Cardiac fibroblast (primary cell): Measurements from ENCODE around the gene PAK4.

Experiments
- DNase-seq, 2 donors: peaks; one replicate each; pipeline versions ENCODE4 v3.0.0 to v3.0.0-alpha.2; 2010; ENCODE audit warnings: low read depth in 2 of 2
- H3K4me3 ChIP-seq, 2 donors: replicated peaks in 1 of 2; 1 replicate in 1 of 2; 2 replicates in 1 of 2; pipeline ENCODE4 v1.5.1; 2011; ENCODE audit warnings: low read depth in 2 of 2, low read length in 2 of 2, mild to moderate bottlenecking in 2 of 2, moderate library complexity in 1 of 2
- CTCF ChIP-seq: IDR thresholded peaks from one replicate; pipeline ENCODE4 v1.5.1; 2011; ENCODE audit warnings: low read depth, mild to moderate bottlenecking, low read length, inconsistent platforms

PAK4 gene

DNA sequence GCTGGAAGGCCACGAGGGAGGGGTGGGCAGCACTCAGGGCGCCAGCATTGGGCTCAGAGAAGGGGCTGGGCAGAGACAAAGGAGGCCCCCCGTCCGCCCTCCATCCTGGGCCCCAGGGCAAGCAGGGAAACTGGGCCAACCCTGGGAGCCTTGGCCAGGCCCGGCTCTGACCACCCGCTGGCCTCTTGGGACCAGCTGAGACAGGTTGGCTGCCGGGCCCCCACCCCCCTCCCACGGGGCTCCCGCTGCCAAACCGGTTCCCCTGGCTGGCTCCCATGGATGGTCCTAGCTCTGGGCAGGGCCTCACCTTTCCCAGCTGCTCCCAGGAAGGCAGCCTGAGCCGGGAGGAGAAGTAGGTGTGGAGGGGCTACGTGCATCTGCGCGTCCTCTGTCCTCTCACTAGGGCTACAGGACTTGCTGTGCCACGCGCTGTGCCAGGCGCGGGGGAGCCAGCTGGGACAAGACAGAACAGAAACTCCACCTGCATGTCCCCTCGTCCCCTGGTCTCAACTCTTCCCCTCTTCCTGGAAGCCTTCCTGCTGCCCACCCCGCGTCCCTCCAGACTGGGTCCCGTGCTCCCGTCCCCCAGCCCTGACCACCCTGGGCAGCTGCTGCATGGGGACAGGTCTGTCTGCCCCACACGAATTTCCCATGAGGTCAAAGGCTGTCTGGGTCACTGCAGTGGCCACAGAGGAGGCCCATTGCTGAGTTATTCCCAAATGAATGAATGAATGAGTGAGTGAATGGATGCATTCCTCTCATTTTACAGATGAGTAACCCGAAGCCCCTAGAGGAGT, 42.1 kb downstream of the PAK4 start:
- H3K4me3 ChIP-seq: no peak overlapping the region
- no peak for TF ChIP-seq CTCF

GRCh38 chr19:39168258-39169142, 42.9 kb downstream of the PAK4 start:
- no peak for DNase-seq
- no peak overlapping the region for H3K4me3 ChIP-seq
- no peak for TF ChIP-seq CTCF

More for the DNA sequence above, 42.1 kb downstream of the PAK4 start:
- DNase-seq: no peak

GRCh38 chr19:39169143-39169810, 43.7 kb downstream of the PAK4 start:
- DNase-seq: no peak
- H3K4me3 ChIP-seq: no peak overlapping the region
- no peak for TF ChIP-seq CTCF

- H3K4me3 ChIP-seq: no peak overlapping the region
- DNase-seq: no peak
Measured at GRCh38 chr19:39170386-39171231, 45.0 kb downstream of the PAK4 start.

DNA sequence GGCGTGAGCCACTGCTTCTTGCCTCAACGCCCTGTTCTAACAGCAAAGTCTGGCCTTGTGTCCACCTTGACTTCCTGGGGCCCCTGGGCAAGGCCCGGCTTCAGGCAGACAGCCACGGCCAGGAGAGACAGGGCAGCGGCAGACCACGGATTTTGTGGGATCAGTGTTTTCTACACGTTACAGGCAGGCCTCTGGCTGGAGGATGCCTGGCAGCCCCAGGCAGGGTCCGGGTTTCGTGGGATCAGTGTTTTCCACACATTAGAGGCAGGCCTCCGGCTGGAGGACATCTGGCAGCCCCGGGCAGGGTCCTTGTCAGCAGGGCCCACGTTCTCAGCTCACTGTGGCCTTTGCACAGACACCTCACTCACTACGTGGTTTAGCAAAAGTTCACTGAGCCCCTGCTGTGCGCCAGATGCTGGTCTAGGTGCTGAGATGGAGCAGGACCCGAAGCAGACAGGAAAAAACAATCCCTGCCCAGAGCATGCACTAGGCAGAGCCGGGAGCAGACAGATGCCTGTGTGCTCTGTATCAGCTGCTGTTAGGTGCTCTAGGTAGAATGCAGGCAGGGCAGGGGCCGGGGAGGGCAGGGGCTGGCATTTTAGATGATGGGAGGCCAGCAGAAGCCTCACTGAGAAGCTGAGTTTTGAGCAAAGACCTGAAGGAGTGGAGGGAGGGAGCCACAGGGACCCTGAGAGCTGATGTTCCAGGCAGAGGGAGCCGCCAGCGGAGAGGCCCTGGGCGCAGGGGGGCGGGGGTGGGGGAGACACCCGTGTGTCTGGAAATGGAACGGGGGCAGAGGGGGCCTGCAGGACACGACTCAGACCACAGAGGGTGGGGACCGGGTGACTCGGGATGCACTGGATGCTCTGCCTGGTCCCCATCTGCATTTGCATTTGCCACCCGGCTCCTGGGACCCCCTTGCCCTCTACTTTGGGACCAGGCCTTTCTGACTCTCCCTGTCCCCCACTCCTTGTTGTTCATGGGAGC, 46.2 kb downstream of the PAK4 start:
- H3K4me3 ChIP-seq: no peak overlapping the region
- TF ChIP-seq CTCF: no peak
- DNase-seq: no peak

More at GRCh38 chr19:39170386-39171231, 45.0 kb downstream of the PAK4 start:
- no peak for TF ChIP-seq CTCF
